HCEC 1CT (cell line): ENCODE measurements around the gene MLKL.

Experiments used
- DNase-seq: peaks from one replicate; pipeline ENCODE4 v3.0.0-alpha.2; 2017

MLKL gene

GRCh38 chr16:74700438-74701225 is at the start of gene MLKL:
MLKL (minus strand) TSS chr16:74700862; CDS start chr16:74695757, 5,105 bp downstream.
- DNase-seq = peak; percentile 56

GRCh38 chr16:74749291-74750055 is 48.8 kb upstream of the MLKL start:
- peak; percentile 33 for DNase-seq

GRCh38 chr16:74748616-74749026 is 48.0 kb upstream of the MLKL start:
- DNase-seq = no peak

- no peak for DNase-seq
These were observed 47.3 kb upstream of the MLKL start for GRCh38 chr16:74747716-74748615.

GRCh38 chr16:74745926-74746325 is 45.3 kb upstream of the MLKL start:
- DNase-seq = no peak

- DNase-seq = no peak
These were observed 44.5 kb upstream of the MLKL start for GRCh38 chr16:74745109-74745615.

- DNase-seq = no peak
These were observed 43.9 kb upstream of the MLKL start for GRCh38 chr16:74744566-74744965.

GRCh38 chr16:74743668-74744299 is 43.1 kb upstream of the MLKL start:
- DNase-seq = peak; percentile 82

GRCh38 chr16:74743045-74743667 is 42.5 kb upstream of the MLKL start:
- no peak for DNase-seq

GRCh38 chr16:74742051-74742481 is 41.4 kb upstream of the MLKL start:
- no peak for DNase-seq

- DNase-seq = no peak
These were observed 40.2 kb upstream of the MLKL start for GRCh38 chr16:74740795-74741304.

GRCh38 chr16:74739275-74739674 is 38.6 kb upstream of the MLKL start:
- DNase-seq = no peak

- no peak for DNase-seq
These were observed 38.2 kb upstream of the MLKL start for GRCh38 chr16:74738816-74739215.

GRCh38 chr16:74738113-74738541 is 37.5 kb upstream of the MLKL start:
- DNase-seq = no peak

GRCh38 chr16:74737521-74737920 is 36.9 kb upstream of the MLKL start:
- no peak for DNase-seq

- no peak for DNase-seq
These were observed 36.0 kb upstream of the MLKL start for GRCh38 chr16:74736531-74737157.

- DNase-seq = no peak
These were observed 34.9 kb upstream of the MLKL start for GRCh38 chr16:74735554-74735953.

GRCh38 chr16:74735162-74735452 is 34.4 kb upstream of the MLKL start:
- no peak for DNase-seq

- DNase-seq = no peak
These were observed 33.9 kb upstream of the MLKL start for GRCh38 chr16:74734361-74735161.

- DNase-seq = no peak
These were observed 32.2 kb upstream of the MLKL start for GRCh38 chr16:74732707-74733350.
